ENCODE measurements around the gene TH. TPM values are rescaled to one million over a fixed set of nuclear protein-coding genes. Genes with fewer than 3 reads are reported as not detected.

The TH gene
- total RNA-seq = 0.30 TPM

GRCh38 chr11:2171591-2172003 is at the start of gene TH:
TH (minus strand) TSS chr11:2171815; CDS start chr11:2171786, 29 bp downstream.
- DNase-seq = no peak

GRCh38 chr11:2221024-2221423 is 49.4 kb upstream of the TH start:
- no peak for DNase-seq

- no peak for DNase-seq
These were observed 48.7 kb upstream of the TH start for GRCh38 chr11:2220173-2220771.

GRCh38 chr11:2219318-2220017 is 47.9 kb upstream of the TH start:
- no peak for DNase-seq

GRCh38 chr11:2218031-2218633 is 46.5 kb upstream of the TH start:
- no peak for DNase-seq

GRCh38 chr11:2217211-2218030 is 45.8 kb upstream of the TH start:
- DNase-seq = no peak

GRCh38 chr11:2216400-2217064 is 44.9 kb upstream of the TH start:
- no peak for DNase-seq

GRCh38 chr11:2215561-2216399 is 44.2 kb upstream of the TH start:
- no peak for DNase-seq

- no peak for DNase-seq
These were observed 43.6 kb upstream of the TH start for GRCh38 chr11:2215230-2215560.

GRCh38 chr11:2214527-2215229 is 43.1 kb upstream of the TH start:
- DNase-seq = no peak

- no peak for DNase-seq
These were observed 42.4 kb upstream of the TH start for GRCh38 chr11:2213890-2214526.

- DNase-seq = no peak
These were observed 41.8 kb upstream of the TH start for GRCh38 chr11:2213384-2213842.

GRCh38 chr11:2212411-2213251 is 41.0 kb upstream of the TH start:
- DNase-seq = no peak

GRCh38 chr11:2211113-2211971 is 39.7 kb upstream of the TH start:
- DNase-seq = no peak

- DNase-seq = no peak
These were observed 38.9 kb upstream of the TH start for GRCh38 chr11:2210366-2211112.

- DNase-seq = no peak
These were observed 38.3 kb upstream of the TH start for GRCh38 chr11:2209900-2210321.

GRCh38 chr11:2209370-2209801 is 37.8 kb upstream of the TH start:
- DNase-seq = no peak

All from skin of body (tissue), 2 donors.